Cerebellar nuclear complex (tissue), 1 donor: ENCODE measurements around the gene MRPL41.
"Not testable (repeated sequence)": the region's sequence is repeated elsewhere in the genome, so short reads cannot be mapped to it uniquely, and the experiment has no call there.

Experiments
- DNase-seq, 2 experiments: peaks; one replicate each; lab custom pipeline; 2025; lab: John Stamatoyannopoulos, UW

The MRPL41 gene

DNA sequence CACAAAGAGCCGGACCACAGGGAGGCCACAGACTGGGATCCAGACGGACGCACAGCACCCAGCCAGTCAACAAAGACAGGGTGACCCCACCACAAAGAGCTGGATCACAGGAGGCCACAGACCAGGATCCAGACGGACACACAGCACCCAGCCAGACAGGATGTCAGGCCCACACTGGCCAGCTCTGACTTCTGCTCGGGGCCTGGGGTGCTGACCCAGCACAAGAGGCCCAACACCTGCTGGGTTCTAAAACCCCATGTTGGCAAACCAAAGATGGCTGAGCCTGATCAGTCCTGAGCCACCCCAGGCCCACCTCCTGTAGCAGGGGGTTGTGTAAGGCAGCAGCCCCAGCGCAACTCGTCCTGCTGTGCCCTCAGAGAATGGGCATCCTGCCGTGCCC is 32.3 kb downstream of the MRPL41 start:
- no peak for DNase-seq

DNA sequence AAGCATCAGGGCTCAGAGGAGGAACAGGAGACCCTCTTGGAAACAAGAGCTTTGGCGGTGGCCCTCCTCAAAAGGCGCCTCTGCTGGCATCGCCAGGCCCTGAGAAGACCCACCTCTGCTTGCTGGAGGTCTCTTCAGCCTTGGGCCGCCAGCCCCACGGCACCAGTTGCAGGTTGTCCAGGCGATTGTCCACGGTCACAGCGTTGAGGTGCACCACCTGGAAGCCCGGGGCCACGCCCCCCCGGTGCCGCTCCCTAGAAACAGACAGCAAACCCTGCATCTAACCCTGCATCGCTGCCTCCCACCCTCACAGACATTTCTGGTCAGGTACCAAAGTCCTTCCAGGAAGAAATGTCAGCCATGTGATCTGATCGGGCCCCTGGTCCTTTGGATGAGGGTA is 35.2 kb downstream of the MRPL41 start:
- no peak for DNase-seq

GRCh38 chr9:137588311-137588710 is 36.6 kb downstream of the MRPL41 start:
- no peak for DNase-seq

DNA sequence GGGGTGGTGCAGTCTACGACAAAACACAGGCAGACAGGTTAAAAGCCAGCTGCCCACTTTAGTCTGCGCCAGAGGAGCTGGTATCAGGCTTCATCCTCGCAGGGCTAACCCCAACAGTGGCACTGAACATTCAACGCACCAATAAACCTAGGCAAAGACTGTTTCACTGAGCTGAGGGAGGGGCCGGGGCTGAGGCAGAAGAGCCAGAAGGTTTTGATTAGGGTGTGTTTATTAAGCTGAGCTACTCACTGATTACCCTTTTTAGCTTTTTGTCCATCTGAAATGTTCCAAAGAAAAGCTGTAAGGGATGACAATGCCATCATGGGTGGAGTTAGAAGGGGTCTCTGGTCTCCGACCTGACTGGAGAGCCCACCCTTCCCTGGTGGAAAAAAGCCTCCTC is 37.2 kb downstream of the MRPL41 start:
- DNase-seq = no peak

DNA sequence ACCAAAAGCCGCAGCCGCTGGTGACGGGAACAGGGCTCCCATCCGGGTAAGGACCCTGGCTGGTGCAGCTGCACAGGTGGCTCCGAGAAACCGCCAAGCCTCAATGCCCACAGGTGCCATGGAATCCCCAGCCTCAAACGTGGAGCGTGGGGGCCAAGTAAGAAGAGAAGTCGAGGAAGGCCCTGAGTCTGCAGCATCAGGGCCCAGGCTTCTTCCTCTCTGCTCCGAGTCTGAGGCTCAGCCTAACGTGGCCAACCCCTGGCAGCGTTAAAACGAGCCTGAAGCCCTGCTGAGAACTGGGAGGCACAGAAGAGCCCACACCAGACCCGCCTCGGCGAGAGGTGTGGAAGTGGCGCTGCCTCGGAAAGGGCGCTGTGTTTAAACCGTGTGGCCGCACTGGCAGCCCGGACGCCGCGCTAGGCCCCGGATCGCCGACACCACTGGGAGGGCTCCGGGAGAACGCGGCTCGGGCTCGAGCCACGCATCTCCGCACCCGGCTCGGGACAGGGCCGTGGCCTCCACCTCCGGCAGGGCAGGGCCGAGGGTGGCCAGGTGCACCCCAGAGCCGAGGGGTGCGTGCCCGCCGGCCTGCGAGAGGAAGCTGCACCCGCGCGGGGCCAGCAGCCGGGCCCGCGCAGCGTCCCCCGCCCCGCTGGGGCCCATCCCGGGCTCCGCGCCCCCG is 37.9 kb downstream of the MRPL41 start:
- no peak for DNase-seq

GRCh38 chr9:137590123-137590468 is 38.4 kb downstream of the MRPL41 start:
- no peak for DNase-seq

GRCh38 chr9:137590469-137591383 is 39.0 kb downstream of the MRPL41 start, which contains the start of gene ZMYND19:
TSS of gene ZMYND19 (minus strand) at chr9:137590512. CDS start at chr9:137590263, 249 bp downstream.
- DNase-seq = peak in 1 of 2 experiments; percentile 18

DNA sequence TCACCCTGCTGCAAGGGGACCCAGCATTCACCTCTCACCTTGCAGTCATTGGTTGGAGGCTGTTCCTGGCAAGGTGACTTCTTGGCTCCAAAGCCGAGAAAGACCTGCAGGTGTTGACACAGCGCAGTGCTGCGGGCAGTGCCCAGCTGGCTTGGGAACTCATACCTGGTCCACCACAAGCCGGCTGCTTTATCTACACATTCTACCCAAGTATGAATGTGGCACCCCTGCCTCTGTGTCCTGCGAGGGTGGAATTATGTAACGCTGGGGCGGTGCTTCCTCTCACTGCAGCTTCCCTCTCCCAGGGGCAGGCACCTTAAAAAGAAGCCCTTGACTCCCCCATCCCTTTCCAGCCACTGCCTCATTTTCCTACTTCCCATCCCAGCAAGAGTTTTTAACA is 41.1 kb downstream of the MRPL41 start:
- no peak for DNase-seq

- DNase-seq = no peak
Measured at GRCh38 chr9:137593176-137593575, 41.5 kb downstream of the MRPL41 start.

GRCh38 chr9:137596577-137596976 is 44.9 kb downstream of the MRPL41 start:
- not testable (repeated sequence) for DNase-seq

GRCh38 chr9:137598943-137599342 is 47.3 kb downstream of the MRPL41 start:
- no peak for DNase-seq
